Measurements from ENCODE around the gene RNLS.

The RNLS gene

DNA sequence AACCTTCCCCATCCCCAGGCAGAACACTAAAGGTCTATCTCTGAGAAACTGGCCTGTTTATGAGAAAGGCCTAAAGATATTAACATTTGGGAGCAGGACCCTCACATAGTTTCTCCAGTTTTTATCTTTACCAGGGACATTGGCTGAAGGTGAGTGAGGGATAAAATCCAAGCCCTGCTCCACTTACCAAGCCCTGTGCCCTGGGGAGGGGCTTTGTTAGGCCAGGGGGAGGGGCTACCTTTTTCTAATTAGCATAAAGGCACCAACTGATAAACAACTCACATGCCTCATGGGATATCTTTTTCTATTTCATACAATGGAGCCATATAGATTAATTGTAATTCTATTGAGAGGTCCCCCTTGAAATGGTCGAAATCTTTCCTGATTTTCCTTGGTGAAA is 55.9 kb downstream of the RNLS start:
- Histone ChIP-seq H3K4me3 (ENCODE audit: low read depth in 1 of 5, low read length in 5 of 5) (no peak overlapping the region), H3K27ac (ENCODE audit: low read depth, low read length) (no peak overlapping the region), H3K27me3 (ENCODE audit: control insufficient read depth in 5 of 5, insufficient read depth in 4 of 5, low read length in 5 of 5) (no peaks in the 10 kb centered on the region), H3K9me3 (ENCODE audit: control insufficient read depth in 5 of 5, low read length in 5 of 5) (no peaks in the 10 kb centered on the region), H3K36me3 (ENCODE audit: control insufficient read depth in 5 of 5, insufficient read depth in 5 of 5, low read length in 5 of 5) (no peaks in the 10 kb centered on the region), H3K9ac (ENCODE audit: low read length in 5 of 5) (no peak overlapping the region), H3K4me1 (ENCODE audit: control insufficient read depth in 5 of 5, insufficient read depth in 5 of 5, low read length in 5 of 5) (peaks cover 0 to 12% (median 3%) of the 10 kb centered on the region in 5 donors)

DNA sequence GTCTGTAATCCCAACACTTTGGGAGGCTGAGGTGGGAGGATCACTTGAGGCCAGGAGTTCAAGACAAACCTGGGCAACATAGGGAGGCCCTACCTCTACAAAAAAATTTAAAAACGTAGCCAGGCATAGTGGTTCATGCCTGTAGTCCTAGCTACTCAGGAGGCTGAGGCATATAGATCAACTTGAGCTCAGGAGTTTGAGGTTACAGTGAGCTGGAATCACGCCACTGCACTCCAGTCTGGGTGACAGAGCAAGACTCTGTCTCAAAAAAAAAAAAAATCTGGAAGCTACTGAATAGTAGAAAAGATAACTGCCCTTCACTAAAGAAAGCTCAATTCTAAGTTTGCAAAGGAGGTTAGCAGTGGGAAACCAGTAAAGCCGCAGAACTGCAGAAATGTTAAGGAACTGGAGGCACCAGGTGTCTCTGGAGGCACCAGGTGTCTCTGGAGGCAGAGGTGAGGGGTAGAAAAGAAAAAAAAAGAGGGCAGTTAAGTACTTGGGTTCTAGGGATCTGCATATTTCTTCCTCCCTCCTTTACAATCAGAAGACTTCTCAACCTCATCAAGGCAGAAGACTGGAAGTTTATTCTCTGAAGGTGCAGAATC is 56.5 kb downstream of the RNLS start:
- Histone ChIP-seq H3K4me3 (ENCODE audit: low read depth in 1 of 5, low read length in 5 of 5) (no peak overlapping the region), H3K4me1 (ENCODE audit: control insufficient read depth in 5 of 5, insufficient read depth in 5 of 5, low read length in 5 of 5) (peaks cover 0 to 18% (median 5%) of the 10 kb centered on the region in 5 donors), H3K27me3 (ENCODE audit: control insufficient read depth in 5 of 5, insufficient read depth in 4 of 5, low read length in 5 of 5) (no peaks in the 10 kb centered on the region), H3K9me3 (ENCODE audit: control insufficient read depth in 5 of 5, low read length in 5 of 5) (no peaks in the 10 kb centered on the region), H3K9ac (ENCODE audit: low read length in 5 of 5) (no peak overlapping the region), H3K27ac (ENCODE audit: low read depth, low read length) (no peak overlapping the region), H3K36me3 (ENCODE audit: control insufficient read depth in 5 of 5, insufficient read depth in 5 of 5, low read length in 5 of 5) (no peaks in the 10 kb centered on the region)

DNA sequence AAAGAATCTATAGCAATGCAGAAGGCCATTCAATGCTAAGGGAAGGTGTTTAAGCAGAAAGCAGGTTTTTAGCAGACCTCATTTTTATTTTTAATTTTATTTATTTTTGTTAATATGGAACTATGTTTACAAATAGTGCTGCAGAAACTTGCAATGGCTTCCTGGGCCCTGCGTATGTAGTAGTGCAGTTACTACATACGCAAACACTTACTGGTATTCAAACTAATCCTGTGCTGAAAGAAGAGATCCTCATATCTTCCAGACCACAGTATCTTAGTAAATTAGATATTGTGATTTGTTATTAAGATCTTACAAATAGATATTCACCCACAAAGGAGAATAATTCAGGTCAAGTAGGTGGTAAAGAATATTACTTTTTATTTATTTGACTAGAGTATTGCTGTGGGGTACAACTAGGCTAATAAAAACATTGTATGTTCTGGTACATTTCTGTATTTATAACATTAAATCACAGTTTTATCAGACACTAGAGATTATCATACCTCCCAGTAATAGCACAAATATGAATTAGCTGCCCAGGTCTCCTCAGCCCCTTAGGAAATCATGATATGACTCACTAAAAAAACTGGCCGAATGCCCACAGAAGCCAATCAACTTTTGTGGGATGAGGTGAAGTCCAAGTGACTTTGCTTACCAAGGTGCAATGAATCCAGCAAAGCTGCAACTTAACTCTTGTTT is 57.6 kb downstream of the RNLS start:
- no peak overlapping the region for H3K27ac ChIP-seq (ENCODE audit: low read depth, low read length)
- H3K9ac ChIP-seq (ENCODE audit: low read length in 5 of 5): no peak overlapping the region
- H3K36me3 ChIP-seq (ENCODE audit: control insufficient read depth in 5 of 5, insufficient read depth in 5 of 5, low read length in 5 of 5): no peaks in the 10 kb centered on the region
- no peaks in the 10 kb centered on the region for H3K9me3 ChIP-seq (ENCODE audit: control insufficient read depth in 5 of 5, low read length in 5 of 5)
- no peak overlapping the region for H3K4me3 ChIP-seq (ENCODE audit: low read depth in 1 of 5, low read length in 5 of 5)
- peaks cover 0 to 20% (median 5%) of the 10 kb centered on the region in 5 donors for H3K4me1 ChIP-seq (ENCODE audit: control insufficient read depth in 5 of 5, insufficient read depth in 5 of 5, low read length in 5 of 5)
- H3K27me3 ChIP-seq (ENCODE audit: control insufficient read depth in 5 of 5, insufficient read depth in 4 of 5, low read length in 5 of 5): no peaks in the 10 kb centered on the region

DNA sequence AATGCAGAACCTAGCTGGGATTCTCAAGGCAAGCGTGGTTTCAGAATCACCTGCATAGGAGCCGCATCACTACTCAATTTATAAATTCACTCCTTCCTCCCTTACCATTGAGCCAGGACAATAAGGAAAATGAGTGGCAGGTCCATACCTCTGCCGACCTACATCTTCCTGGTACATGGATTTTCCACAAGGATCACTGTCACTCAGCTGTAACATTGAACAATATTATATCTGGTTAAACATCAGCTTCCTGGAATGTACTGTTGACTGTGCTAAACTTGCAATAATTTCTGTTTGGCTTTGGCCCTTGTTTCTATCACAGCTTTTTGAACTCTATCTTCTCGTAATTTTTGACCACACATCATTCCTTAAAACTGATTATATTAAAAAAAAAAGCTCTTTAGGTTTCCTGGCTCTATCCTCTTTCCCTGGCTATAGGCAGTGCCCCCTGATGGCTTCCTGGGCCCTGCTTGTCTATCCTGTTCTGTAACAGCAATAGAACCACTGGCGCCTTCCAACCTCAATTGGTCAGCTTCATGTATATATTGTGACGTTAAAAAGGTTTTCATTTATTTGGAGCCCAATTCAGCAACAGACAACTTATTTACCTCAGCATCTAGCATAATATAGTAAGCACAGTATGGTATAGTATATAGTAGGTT is 59.2 kb downstream of the RNLS start:
- no peaks in the 10 kb centered on the region for H3K9me3 ChIP-seq (ENCODE audit: control insufficient read depth in 5 of 5, low read length in 5 of 5)
- H3K36me3 ChIP-seq (ENCODE audit: control insufficient read depth in 5 of 5, insufficient read depth in 5 of 5, low read length in 5 of 5): no peaks in the 10 kb centered on the region
- peaks cover 0 to 20% (median 5%) of the 10 kb centered on the region in 5 donors for H3K4me1 ChIP-seq (ENCODE audit: control insufficient read depth in 5 of 5, insufficient read depth in 5 of 5, low read length in 5 of 5)
- no peak overlapping the region for H3K27ac ChIP-seq (ENCODE audit: low read depth, low read length)
- H3K9ac ChIP-seq (ENCODE audit: low read length in 5 of 5): no peak overlapping the region
- H3K27me3 ChIP-seq (ENCODE audit: control insufficient read depth in 5 of 5, insufficient read depth in 4 of 5, low read length in 5 of 5): no peaks in the 10 kb centered on the region
- no peak overlapping the region for H3K4me3 ChIP-seq (ENCODE audit: low read depth in 1 of 5, low read length in 5 of 5)

DNA sequence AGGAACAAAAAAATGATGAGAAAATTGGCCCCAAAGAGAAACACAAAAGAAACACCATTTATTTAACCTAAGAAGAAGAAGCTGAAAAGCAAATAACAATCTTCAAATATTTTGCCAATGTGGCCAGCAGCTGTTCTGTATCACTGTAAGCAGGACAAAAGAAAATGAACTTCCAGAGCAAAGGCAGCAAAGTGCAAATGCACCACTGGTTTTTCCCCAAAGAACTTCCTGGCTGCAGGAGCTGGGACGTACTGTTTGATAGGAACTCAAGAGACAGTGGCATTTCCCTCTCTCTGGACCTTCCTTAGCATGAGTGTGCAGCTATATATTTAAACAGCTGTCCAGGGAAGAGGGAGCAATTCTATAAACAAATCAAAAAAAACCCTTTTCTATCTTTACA is 60.4 kb downstream of the RNLS start:
- no peaks in the 10 kb centered on the region for H3K9me3 ChIP-seq (ENCODE audit: control insufficient read depth in 5 of 5, low read length in 5 of 5)
- no peaks in the 10 kb centered on the region for H3K27me3 ChIP-seq (ENCODE audit: control insufficient read depth in 5 of 5, insufficient read depth in 4 of 5, low read length in 5 of 5)
- H3K36me3 ChIP-seq (ENCODE audit: control insufficient read depth in 5 of 5, insufficient read depth in 5 of 5, low read length in 5 of 5): no peaks in the 10 kb centered on the region
- no peak overlapping the region for H3K9ac ChIP-seq (ENCODE audit: low read length in 5 of 5)
- peaks cover 0 to 20% (median 5%) of the 10 kb centered on the region in 5 donors for H3K4me1 ChIP-seq (ENCODE audit: control insufficient read depth in 5 of 5, insufficient read depth in 5 of 5, low read length in 5 of 5)
- no peak overlapping the region for H3K27ac ChIP-seq (ENCODE audit: low read depth, low read length)
- no peak overlapping the region for H3K4me3 ChIP-seq (ENCODE audit: low read depth in 1 of 5, low read length in 5 of 5)

DNA sequence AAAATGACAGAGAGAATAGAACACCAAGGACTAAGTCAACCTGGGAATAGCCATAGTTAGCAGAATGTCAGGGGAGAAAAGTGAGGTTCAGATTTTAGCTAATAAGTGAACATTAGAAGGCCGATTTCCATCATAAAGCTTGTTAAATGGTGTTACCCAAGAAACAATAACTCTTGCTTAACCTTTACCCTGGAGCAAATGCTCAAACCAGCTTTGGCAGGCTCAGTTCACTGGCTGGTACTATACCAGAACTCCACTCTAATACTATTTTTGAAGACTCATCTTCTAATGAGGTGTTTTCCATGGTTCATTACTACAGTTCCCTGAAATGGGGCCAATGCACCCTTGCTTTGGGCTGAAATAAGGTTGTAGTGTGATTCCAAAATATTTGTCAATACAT is 61.3 kb downstream of the RNLS start:
- Histone ChIP-seq H3K36me3 (ENCODE audit: control insufficient read depth in 5 of 5, insufficient read depth in 5 of 5, low read length in 5 of 5) (no peaks in the 10 kb centered on the region), H3K27me3 (ENCODE audit: control insufficient read depth in 5 of 5, insufficient read depth in 4 of 5, low read length in 5 of 5) (no peaks in the 10 kb centered on the region), H3K4me3 (ENCODE audit: low read depth in 1 of 5, low read length in 5 of 5) (no peak overlapping the region), H3K9me3 (ENCODE audit: control insufficient read depth in 5 of 5, low read length in 5 of 5) (no peaks in the 10 kb centered on the region), H3K9ac (ENCODE audit: low read length in 5 of 5) (no peak overlapping the region), H3K27ac (ENCODE audit: low read depth, low read length) (no peak overlapping the region), H3K4me1 (ENCODE audit: control insufficient read depth in 5 of 5, insufficient read depth in 5 of 5, low read length in 5 of 5) (peaks cover 0 to 18% (median 5%) of the 10 kb centered on the region in 5 donors)

DNA sequence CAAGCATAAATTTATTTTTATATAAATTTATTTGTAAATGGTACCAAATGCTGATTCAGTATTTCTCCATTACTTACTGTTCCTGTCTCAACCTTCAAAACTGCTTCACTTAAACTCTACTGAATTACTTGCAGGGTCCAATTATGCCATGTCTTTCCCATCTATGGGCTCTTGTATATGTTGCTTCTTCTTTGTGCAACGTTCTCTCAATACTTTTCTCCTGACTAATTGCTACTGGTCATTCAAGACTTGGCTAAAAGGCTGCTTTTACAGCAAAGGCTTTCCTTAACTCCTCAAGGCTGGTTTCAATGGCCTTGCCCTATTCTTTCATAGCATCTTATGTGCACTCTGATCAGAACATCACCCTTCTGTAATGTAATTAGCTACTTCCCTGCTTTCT is 67.9 kb downstream of the RNLS start:
- H3K4me1 ChIP-seq (ENCODE audit: control insufficient read depth in 5 of 5, insufficient read depth in 5 of 5, low read length in 5 of 5): no peaks in the 10 kb centered on the region
- H3K9ac ChIP-seq (ENCODE audit: low read length in 5 of 5): no peak overlapping the region
- no peaks in the 10 kb centered on the region for H3K9me3 ChIP-seq (ENCODE audit: control insufficient read depth in 5 of 5, low read length in 5 of 5)
- H3K4me3 ChIP-seq (ENCODE audit: low read depth in 1 of 5, low read length in 5 of 5): no peak overlapping the region
- H3K36me3 ChIP-seq (ENCODE audit: control insufficient read depth in 5 of 5, insufficient read depth in 5 of 5, low read length in 5 of 5): no peaks in the 10 kb centered on the region
- H3K27me3 ChIP-seq (ENCODE audit: control insufficient read depth in 5 of 5, insufficient read depth in 4 of 5, low read length in 5 of 5): no peaks in the 10 kb centered on the region
- no peak overlapping the region for H3K27ac ChIP-seq (ENCODE audit: low read depth, low read length)

DNA sequence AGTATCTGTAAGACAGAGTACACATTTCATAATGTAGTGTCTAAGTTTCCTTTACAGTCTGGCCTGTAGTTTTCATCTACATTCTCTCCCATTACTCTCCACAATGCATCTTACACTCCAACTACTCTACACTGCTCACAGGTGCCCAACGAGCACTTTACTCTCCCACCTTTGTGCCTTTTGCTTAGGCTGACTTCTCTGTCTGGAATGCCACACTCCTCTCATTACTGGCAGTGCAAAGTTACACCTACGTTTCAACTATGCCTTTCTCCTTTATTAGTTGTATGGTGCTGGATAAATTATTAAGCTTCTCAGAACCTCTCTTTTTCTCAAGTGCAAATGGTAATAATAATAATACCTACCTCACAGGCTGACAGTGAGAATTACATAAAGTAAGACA is 70.5 kb downstream of the RNLS start:
- H3K4me1 ChIP-seq (ENCODE audit: control insufficient read depth in 5 of 5, insufficient read depth in 5 of 5, low read length in 5 of 5): peaks cover 0 to 12% (median 0%) of the 10 kb centered on the region in 5 donors
- no peaks in the 10 kb centered on the region for H3K27me3 ChIP-seq (ENCODE audit: control insufficient read depth in 5 of 5, insufficient read depth in 4 of 5, low read length in 5 of 5)
- H3K4me3 ChIP-seq (ENCODE audit: low read depth in 1 of 5, low read length in 5 of 5): no peak overlapping the region
- H3K27ac ChIP-seq (ENCODE audit: low read depth, low read length): no peak overlapping the region
- H3K36me3 ChIP-seq (ENCODE audit: control insufficient read depth in 5 of 5, insufficient read depth in 5 of 5, low read length in 5 of 5): no peaks in the 10 kb centered on the region
- H3K9me3 ChIP-seq (ENCODE audit: control insufficient read depth in 5 of 5, low read length in 5 of 5): no peaks in the 10 kb centered on the region
- H3K9ac ChIP-seq (ENCODE audit: low read length in 5 of 5): no peak overlapping the region

DNA sequence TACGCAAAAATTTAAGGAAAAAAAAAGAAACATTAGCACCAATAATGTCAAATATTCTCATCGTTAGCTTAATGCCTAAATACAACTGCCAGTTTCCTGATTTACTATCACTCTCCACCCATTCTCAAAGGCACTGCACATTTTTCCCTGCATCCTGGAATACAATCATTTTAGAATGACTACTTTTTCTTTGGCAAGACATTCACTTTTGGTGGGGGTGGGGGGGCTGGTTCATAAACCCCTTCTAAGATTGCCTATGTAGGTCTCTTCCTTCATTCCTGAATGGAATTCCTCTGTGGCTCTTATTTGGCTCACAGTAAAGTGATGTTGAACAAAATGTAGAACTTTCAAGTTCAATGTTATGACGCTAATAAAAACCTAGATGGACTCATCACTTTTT is 74.3 kb downstream of the RNLS start:
- Histone ChIP-seq H3K4me3 (ENCODE audit: low read depth in 1 of 5, low read length in 5 of 5) (no peak overlapping the region), H3K9ac (ENCODE audit: low read length in 5 of 5) (no peak overlapping the region), H3K36me3 (ENCODE audit: control insufficient read depth in 5 of 5, insufficient read depth in 5 of 5, low read length in 5 of 5) (no peaks in the 10 kb centered on the region), H3K9me3 (ENCODE audit: control insufficient read depth in 5 of 5, low read length in 5 of 5) (no peaks in the 10 kb centered on the region), H3K4me1 (ENCODE audit: control insufficient read depth in 5 of 5, insufficient read depth in 5 of 5, low read length in 5 of 5) (peaks cover 0 to 17% (median 0%) of the 10 kb centered on the region in 5 donors), H3K27ac (ENCODE audit: low read depth, low read length) (no peak overlapping the region), H3K27me3 (ENCODE audit: control insufficient read depth in 5 of 5, insufficient read depth in 4 of 5, low read length in 5 of 5) (no peaks in the 10 kb centered on the region)

DNA sequence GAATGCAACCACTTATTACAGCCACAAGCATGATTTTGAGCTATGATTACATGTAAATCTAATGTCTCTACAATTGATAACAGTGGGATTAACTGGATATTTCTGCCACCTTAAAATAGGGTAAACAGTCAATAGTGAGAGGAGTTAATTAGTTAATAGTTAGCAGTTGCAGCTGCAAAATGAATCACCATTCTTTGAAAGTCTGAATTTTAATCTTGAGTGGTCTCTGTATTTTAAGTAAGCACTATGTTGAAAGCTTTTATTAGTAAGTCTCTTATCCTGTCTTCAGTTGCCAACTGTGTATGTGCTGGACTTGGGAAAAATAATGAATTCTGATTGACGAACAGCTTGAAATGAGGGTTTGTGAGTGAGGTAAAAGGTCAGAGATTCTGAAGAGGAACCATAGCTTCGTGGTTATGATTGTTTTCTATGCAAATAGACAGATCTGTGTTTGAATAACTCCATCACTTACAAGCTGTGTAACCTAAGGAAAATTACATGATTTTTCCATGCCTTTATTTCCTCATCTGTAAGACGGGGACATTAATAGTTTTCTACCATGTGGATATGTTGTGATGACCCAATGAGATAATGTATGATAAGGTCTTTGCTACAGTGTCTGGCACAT is 75.2 kb downstream of the RNLS start:
- Histone ChIP-seq H3K27me3 (ENCODE audit: control insufficient read depth in 5 of 5, insufficient read depth in 4 of 5, low read length in 5 of 5) (no peaks in the 10 kb centered on the region), H3K4me1 (ENCODE audit: control insufficient read depth in 5 of 5, insufficient read depth in 5 of 5, low read length in 5 of 5) (peaks cover 0 to 17% (median 0%) of the 10 kb centered on the region in 5 donors), H3K27ac (ENCODE audit: low read depth, low read length) (no peak overlapping the region), H3K9me3 (ENCODE audit: control insufficient read depth in 5 of 5, low read length in 5 of 5) (no peaks in the 10 kb centered on the region), H3K4me3 (ENCODE audit: low read depth in 1 of 5, low read length in 5 of 5) (no peak overlapping the region), H3K36me3 (ENCODE audit: control insufficient read depth in 5 of 5, insufficient read depth in 5 of 5, low read length in 5 of 5) (no peaks in the 10 kb centered on the region), H3K9ac (ENCODE audit: low read length in 5 of 5) (no peak overlapping the region)
